ENCODE results near the gene KIDINS220.

The KIDINS220 gene

DNA sequence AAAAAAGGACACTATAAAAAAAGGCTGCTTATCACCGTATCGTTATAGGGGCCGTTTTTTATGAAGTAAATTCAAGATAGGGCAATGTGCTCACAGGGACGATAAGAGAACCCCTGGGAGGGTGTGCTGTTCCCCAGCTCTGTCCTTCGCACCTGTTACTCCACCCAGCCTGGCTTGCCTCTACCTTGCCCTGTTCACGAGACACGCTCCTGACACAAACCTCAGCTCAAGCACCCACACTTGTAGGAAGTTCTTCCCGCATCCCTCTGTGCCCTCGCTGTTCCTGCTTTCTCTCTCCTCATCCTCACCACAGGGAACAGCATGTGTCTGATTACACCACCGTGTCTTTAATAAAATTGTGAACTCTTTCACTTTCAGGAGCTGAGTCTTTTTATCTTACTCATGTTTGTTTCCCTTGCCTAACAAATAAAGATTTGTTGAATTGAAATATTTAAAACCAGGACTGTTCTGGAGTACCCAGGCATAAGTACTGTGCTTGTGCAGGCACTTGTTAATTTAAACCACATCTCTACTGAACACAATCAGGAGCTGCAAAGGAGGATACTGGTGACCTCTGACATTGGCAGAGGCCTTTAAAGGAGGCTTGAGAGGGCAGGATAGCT, 26.0 kb upstream of the KIDINS220 start:
- TF ChIP-seq, protein P1, sequence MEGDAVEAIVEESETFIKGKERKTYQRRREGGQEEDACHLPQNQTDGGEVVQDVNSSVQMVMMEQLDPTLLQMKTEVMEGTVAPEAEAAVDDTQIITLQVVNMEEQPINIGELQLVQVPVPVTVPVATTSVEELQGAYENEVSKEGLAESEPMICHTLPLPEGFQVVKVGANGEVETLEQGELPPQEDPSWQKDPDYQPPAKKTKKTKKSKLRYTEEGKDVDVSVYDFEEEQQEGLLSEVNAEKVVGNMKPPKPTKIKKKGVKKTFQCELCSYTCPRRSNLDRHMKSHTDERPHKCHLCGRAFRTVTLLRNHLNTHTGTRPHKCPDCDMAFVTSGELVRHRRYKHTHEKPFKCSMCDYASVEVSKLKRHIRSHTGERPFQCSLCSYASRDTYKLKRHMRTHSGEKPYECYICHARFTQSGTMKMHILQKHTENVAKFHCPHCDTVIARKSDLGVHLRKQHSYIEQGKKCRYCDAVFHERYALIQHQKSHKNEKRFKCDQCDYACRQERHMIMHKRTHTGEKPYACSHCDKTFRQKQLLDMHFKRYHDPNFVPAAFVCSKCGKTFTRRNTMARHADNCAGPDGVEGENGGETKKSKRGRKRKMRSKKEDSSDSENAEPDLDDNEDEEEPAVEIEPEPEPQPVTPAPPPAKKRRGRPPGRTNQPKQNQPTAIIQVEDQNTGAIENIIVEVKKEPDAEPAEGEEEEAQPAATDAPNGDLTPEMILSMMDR (IDR thresholded peaks at IDR 0.05; ENCODE audit: extremely low read depth, insufficient read depth, missing control alignments), result no peak
- in situ Hi-C loops (cut with MboI; ENCODE audit: low pct_unique_long_range_greater_than_20kb, low sequenced_read_pairs, unreplicated experiment), result loop anchor here (25.0 kb wide), 1 partner anchor 274 kb away; no protein-coding TSS in a partner anchor
- DNase-seq (ENCODE audit: low spot score), result no peak

DNA sequence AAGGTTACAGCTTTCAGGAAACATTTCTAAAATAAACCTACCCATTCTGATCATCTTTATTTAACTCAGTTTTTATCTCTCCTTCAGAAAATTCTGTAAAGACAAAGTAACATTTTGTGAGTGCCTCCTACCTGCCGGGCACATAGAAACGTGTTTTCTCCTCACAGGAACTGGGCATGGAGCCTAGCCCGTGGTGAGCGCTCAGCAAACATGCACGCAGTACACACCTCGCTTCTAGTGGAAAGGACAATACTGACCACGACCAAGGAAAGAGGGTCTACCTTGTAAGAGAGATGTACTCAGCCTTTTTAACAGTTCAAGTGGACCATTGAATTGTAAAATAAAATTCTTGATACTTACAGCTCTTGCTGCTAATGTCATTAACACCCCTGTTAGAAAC, 24.8 kb upstream of the KIDINS220 start:
- no peak for DNase-seq (ENCODE audit: low spot score)

GRCh38 chr2:8861797-8862196, 24.4 kb upstream of the KIDINS220 start:
- DNase-seq (ENCODE audit: low spot score), result no peak
- in situ Hi-C loops (cut with MboI; ENCODE audit: low pct_unique_long_range_greater_than_20kb, low sequenced_read_pairs, unreplicated experiment), result loop anchor here (25.0 kb wide), 1 partner anchor 276 kb away; no protein-coding TSS in a partner anchor
- TF ChIP-seq, protein P1 (IDR thresholded peaks at IDR 0.05; ENCODE audit: extremely low read depth, insufficient read depth, missing control alignments), result no peak

More for the DNA sequence above, 24.8 kb upstream of the KIDINS220 start:
- TF ChIP-seq, protein P1 (IDR thresholded peaks at IDR 0.05; ENCODE audit: extremely low read depth, insufficient read depth, missing control alignments), result no peak
- in situ Hi-C loops (cut with MboI; ENCODE audit: low pct_unique_long_range_greater_than_20kb, low sequenced_read_pairs, unreplicated experiment), result loop anchor here (25.0 kb wide), 1 partner anchor 275 kb away; no protein-coding TSS in a partner anchor

GRCh38 chr2:8860239-8860638, 22.8 kb upstream of the KIDINS220 start:
- TF ChIP-seq, protein P1 (IDR thresholded peaks at IDR 0.05; ENCODE audit: extremely low read depth, insufficient read depth, missing control alignments), result no peak
- in situ Hi-C loops (cut with MboI; ENCODE audit: low pct_unique_long_range_greater_than_20kb, low sequenced_read_pairs, unreplicated experiment), result loop anchor here (25.0 kb wide), 1 partner anchor 277 kb away; no protein-coding TSS in a partner anchor
- DNase-seq (ENCODE audit: low spot score), result no peak

GRCh38 chr2:8858910-8859309, 21.5 kb upstream of the KIDINS220 start:
- DNase-seq (ENCODE audit: low spot score), result no peak
- in situ Hi-C loops (cut with MboI; ENCODE audit: low pct_unique_long_range_greater_than_20kb, low sequenced_read_pairs, unreplicated experiment), result loop anchor here (25.0 kb wide), 1 partner anchor 278 kb away; no protein-coding TSS in a partner anchor
- TF ChIP-seq, protein P1 (IDR thresholded peaks at IDR 0.05; ENCODE audit: extremely low read depth, insufficient read depth, missing control alignments), result no peak

DNA sequence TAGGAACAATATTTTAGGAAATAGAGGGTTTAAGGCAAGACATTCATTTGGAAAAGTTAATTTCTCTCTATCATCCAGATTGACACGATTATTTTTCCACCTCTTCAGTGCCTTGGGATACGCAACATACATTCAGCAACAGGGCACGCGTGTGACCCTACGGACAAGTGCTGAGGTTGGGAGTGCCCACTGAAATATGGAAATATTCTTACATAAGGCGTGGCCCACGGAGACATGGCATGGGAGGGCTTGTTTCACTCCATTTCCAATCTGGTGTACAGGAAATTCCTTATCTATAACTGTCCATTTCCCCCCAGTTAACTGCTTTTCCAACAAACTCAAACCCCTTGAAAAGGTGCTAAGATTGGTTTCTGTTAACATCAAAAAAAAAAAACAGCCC, 20.9 kb upstream of the KIDINS220 start:
- no peak for DNase-seq (ENCODE audit: low spot score)
- TF ChIP-seq, protein P1 (IDR thresholded peaks at IDR 0.05; ENCODE audit: extremely low read depth, insufficient read depth, missing control alignments), result no peak
- in situ Hi-C loops (cut with MboI; ENCODE audit: low pct_unique_long_range_greater_than_20kb, low sequenced_read_pairs, unreplicated experiment), result loop anchor here (25.0 kb wide), 1 partner anchor 279 kb away; no protein-coding TSS in a partner anchor
